GM21423 (cell line): ENCODE results near the gene IL10.
"Not testable (repeated sequence)": the region's sequence is repeated elsewhere in the genome, so short reads cannot be mapped to it uniquely, and the experiment has no call there.

Experiments
- ATAC-seq: cut with Tn5 transposase; IDR thresholded peaks from one replicate; pipeline ENCODE4 v1.9.1; 2021; ENCODE audit warnings: mild to moderate bottlenecking, moderate library complexity; ENCODE audit not compliant: unreplicated experiment

IL10 gene

DNA sequence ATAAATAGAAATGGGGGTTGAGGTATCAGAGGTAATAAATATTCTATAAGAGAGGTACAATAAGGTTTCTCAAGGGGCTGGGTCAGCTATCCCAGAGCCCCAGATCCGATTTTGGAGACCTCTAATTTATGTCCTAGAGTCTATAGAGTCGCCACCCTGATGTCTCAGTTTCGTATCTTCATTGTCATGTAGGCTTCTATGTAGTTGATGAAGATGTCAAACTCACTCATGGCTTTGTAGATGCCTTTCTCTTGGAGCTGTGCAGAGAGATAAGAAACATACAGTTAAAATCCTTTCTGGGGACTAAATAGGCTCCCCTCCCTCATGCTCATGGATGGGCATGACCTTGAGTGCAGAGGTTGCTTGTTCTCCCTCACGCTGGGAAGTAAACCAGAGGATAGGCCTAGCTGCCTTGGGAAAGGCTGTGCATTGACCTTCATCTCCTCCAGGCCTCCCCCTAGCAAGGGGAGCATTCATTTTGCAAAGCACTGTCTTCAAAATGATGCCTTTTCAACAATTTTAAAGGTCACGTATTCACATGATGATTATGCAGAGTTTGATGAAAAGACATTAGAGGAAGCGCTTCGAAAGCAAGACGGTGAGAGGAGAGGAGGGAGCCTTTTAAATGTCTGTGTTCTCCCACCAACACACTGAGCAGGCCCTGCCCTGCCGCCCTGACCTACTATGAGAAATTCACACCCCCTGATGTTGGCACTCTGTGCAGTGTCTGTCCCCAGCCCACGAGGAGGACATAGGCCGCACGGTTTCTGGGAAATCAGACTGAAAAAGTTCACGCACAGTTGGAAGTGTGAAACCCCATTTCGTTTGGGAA, 3.6 kb downstream of the IL10 start:
- ATAC-seq: no peak

- peak; percentile 46 for ATAC-seq
These were observed 5.9 kb downstream of the IL10 start for GRCh38 chr1:206766251-206766856.

DNA sequence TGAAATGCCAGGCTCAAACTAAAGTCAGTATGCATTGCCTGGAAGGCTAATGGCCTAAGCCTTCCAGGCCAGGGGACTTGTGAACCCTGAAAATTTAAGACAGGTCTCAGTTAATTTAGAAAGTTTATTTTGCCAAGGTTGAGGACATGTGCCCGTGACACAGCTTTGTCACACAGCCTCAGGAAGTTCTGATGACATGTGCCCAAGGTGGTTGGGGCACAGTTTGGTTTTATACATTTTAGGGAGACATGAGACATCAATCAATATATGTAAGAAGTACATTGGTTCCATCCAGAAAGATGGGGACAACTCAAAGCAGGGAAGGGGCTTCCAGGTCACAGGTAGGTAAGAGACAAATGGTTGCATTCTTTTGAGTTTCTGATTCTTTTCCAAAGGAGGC, 6.5 kb downstream of the IL10 start:
- ATAC-seq: not testable (repeated sequence)

- ATAC-seq: not testable (repeated sequence)
These were observed 9.4 kb downstream of the IL10 start for GRCh38 chr1:206762741-206763364.

DNA sequence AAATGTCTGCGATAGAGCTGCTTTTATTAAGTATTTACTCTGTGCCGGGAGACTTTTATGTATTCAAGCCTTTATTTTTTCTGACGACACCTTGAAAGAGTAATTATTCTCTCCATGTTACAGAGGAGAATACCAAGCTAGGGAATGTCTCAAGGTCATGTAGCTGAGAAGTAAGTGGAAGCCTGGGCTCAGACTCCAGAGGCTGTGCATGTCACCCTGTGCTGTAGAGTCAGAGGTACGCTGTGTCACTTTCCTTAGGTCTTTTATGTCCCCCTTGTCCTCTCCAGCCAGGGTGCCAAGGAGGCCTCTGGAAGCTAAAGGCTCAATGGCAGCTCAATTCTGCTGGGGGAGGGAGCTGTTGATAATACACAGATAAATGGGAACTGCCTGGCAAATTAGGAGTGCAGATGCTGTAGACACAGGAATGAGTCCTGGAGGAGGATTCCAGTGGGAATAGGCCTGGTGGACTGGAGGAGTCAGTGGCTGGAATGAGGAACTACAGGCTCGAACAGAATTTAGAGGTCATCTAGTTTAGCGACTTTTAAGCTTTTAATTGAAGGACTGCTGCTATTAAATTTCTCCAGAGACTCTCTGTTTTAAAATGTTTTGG, 11.0 kb downstream of the IL10 start:
- ATAC-seq: no peak

- no peak for ATAC-seq
These were observed 11.7 kb downstream of the IL10 start for GRCh38 chr1:206760590-206760989.

DNA sequence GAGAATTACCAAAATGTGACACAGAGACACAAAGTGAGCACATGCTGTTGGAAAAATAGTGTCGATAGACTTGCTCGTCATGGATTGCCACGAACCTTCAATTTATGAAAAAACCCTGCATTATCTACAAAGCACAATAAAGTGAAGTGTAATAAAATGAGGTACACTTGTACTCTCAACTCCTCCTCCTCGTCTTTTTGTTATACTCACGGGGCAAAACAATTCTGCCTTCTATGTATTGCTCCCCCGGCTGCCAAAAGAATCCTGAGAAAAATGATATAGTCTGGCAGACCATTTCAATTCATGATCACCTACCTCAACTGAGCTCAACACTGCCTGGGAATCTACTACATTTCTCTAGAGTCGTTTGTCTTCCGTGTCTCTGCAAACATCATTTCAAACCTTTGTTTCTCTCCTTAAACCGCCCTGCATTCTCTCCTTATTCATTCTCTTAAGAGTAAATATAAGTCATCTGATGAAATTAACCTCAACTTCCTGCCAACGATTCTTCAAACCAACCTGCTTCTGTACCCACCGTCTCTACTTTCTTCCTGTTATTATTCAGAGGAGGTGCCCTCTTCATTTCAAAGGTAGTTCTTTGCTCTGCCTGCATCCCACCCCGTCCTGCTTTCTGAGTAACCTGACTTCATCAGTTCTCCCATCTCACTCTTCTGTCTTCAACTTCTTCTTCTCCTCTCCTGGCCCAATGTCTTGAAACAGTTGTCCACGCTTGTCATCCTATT, 14.6 kb downstream of the IL10 start:
- no peak for ATAC-seq

DNA sequence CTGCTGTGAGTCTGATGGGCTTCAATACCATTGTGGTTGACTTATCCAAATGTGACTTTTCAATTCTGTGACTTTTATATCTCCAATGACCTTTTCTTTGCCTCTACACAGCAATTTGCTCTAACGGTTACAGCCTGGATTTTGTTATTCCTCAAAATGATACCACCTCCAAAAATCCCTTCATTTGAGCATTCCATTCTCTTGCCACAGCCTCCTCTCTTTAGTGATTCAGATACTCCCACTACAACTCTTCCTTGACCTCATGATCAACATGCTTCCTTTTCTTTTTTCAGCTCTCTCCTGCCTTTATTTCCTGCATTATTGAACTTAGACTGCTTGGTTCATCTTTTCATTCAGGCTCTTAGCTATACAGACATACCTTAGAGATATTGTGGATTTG, 18.3 kb downstream of the IL10 start:
- no peak for ATAC-seq

GRCh38 chr1:206753141-206753540, 19.2 kb downstream of the IL10 start:
- ATAC-seq: no peak

DNA sequence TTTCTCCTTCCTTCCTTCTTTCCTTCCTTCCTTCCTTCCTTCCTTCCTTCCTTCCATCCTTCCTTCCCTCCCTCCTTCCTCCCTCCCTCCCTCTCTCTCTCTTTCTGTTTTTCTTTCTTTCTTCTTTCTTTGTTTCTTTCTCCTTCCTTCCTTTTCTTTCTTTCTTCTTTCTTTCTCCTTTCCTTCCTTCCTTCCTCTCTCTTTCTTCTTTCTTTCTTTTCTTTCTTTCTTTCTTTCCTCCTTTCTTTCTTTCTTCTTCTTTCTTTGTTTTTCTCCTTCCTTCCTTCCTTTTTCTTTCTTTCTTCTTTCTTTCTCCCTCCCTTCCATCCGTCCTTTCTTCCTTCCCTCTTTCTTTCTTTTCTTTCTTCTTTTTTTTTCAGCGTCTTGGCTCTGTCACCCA, 19.8 kb downstream of the IL10 start:
- ATAC-seq: no peak

GRCh38 chr1:206751891-206752290, 20.4 kb downstream of the IL10 start:
- ATAC-seq: no peak

GRCh38 chr1:206748348-206749030, 23.8 kb downstream of the IL10 start:
- no peak for ATAC-seq

GRCh38 chr1:206745301-206745700, 27.0 kb downstream of the IL10 start:
- no peak for ATAC-seq

DNA sequence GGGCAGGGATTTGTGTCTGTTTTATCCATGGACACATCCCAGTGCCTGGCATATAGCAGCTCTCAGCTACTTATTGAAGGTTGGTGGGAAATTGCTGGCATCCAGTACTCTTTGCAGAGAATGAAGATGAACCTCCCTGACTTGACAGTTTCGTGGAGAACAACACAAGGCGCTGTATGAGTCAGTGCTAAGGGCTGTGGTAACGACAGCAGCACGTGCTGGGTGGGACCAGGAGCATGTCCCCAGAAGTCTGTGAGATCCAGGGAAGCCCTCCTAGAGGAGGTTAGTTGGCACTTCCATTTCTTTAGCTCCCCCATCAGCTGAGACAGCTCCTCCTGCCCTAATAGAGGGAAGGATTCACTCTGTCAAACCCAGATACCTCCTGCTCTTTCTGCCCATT, 27.6 kb downstream of the IL10 start:
- ATAC-seq: no peak

DNA sequence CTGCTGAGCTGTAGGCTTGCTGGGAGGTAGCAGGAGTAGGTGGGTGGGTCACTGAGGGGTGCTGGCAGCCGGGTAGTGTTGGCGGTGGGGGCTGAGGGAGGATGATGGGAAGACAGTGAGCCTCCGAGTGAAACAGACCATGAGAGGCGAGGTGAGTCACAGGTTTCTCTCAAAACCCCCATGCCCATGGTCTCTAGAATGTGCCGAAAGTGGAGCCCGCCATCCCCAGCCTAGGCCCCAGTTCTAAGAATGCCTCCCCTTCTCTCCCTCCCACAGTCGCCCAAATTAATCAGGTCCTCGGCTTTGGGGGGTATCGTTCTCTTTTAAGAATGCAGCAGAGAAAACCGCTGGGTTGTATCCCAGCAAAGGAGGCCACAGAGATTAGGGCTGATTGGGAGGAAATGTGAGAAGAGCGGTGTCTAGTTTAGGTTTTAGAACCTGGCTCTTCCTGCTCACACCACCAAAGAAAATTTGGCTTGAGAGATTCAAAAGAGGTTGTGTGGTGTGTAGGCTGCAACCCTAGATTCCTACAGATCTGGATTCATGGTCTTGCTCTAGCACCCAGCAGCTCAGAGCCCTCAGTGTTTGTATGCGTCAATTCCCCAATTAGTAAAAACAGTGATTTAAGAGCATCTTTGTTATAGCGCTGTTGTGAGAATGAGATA, 29.4 kb downstream of the IL10 start:
- no peak for ATAC-seq

DNA sequence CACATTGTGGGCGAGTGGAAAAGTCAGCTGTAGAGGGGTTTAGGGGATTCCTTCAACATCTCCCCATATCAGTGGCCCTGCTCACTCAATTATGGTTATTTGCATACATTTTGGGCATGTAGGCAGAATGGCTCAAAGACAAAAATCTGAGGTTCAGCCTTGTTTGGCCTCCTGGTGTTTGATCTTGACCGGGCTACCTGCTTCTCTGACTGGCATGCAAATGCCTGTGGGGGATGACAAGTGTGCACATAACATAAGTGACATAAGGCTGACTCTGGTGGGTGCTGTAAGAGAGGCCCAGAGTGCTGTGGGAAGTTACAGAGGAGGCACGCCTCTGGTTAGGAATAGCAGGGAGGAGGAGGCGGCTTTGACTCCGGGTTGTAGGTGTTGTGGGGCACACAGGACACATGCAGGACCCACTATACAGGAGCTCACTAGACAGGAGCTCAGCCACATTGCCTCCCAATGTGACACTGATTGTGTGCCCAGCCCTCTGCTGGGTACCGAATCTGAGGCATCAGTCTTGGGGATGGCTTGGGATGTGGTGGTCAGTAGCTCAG, 31.1 kb downstream of the IL10 start:
- no peak for ATAC-seq

DNA sequence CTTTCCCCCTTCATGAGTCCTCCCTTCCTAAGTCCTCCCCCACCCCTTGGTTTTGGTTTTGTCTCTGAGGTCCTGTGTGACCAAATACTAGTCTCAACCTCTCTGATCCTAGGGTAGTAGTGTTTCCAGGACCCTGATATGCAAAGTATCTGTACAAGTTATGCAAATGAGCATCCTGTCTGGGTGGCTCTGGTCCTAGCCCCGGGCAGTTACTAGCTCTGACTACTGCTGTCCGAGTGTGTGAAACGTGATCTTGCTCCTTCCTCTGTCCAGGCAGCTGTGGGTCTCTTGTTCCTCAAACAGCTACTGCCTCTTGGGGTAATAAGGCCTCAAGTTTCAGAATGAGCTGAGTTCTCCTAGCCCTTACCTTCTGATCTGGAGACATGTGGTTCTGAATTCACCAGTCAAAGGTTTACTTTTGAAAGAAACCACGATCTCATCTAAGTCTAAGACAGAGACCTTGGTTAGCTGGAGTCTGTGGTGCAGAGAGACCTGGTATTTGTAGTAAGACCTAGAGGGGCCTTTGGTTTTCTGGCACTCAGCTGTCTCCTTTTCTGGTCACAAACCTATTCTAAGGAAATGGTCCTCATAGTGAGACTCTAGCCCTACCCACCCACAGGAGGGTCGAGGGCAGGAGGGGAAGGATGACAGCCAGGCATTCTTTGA, 32.8 kb downstream of the IL10 start:
- peak; percentile 84 for ATAC-seq

- ATAC-seq: peak; percentile 1
These were observed 33.6 kb downstream of the IL10 start for GRCh38 chr1:206738370-206739366.
